Measurements from ENCODE around the gene NFIB. TPM values are rescaled to one million over a fixed set of nuclear protein-coding genes. Genes with fewer than 3 reads are reported as not detected.

Gene NFIB
- total and polyA plus RNA-seq, 2 of the 4 experiments (the other 2 are of a cell fraction): 1.4 to 2.0 TPM

DNA sequence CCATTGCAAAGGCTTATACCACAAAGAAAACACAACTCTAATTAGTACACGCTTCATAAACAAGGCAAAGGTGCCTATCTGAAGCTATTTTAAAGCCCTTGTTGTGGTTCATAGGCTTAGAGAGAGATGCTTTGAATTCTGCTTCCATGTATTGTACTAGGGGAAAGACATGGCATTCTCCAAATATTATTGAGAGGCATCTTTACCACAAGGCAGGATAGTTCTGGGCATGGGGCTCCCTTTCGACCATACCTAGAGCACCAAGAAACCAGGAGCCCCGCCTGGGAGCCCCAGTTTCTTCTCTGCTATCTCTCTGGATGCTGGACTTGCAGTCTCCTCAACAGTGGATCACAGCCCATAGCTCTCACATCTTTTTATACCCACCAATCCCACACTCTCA lies 93.7 kb downstream of the NFIB start:
- no peak overlapping the region for H3K14ac ChIP-seq (replicated peaks; ENCODE audit: low read depth, low read length)
- no peak overlapping the region for H3K4me2 ChIP-seq (ENCODE audit: low read depth, low read length)
- no peaks in the 10 kb centered on the region for H3K9me1 ChIP-seq (ENCODE audit: insufficient read depth, low read length)
- H2AK9ac ChIP-seq (replicated peaks; ENCODE audit: low read depth, low read length, poor library complexity): no peak overlapping the region
- H3K23ac ChIP-seq (ENCODE audit: low read depth, low read length): no peak overlapping the region
- no TSS peak for BruUV-seq (replicated peaks)
- intact Hi-C loops (cut with micrococcal nuclease) (no loop called here), dilution Hi-C loops (cut with HindIII; ENCODE audit: low sequenced_read_pairs, unreplicated experiment) (no loop called here), in situ Hi-C loops (cut with MboI; ENCODE audit: low sequenced_read_pairs) (no loop called here)
- no peak overlapping the region for H2AK5ac ChIP-seq (ENCODE audit: low read depth, low read length)
- H3K56ac ChIP-seq (ENCODE audit: extremely low read depth, insufficient read depth, low read length): no peak overlapping the region
- DNase-seq (no peak), ATAC-seq (ENCODE audit: low read depth) (no peak)
- no peaks in the 10 kb centered on the region for H4K20me1 ChIP-seq (ENCODE audit: insufficient read depth, low read length)
- no peak overlapping the region for H3K4me3 ChIP-seq (ENCODE audit: insufficient read depth, low read depth, low read length)
- H4K8ac ChIP-seq (ENCODE audit: low read depth in 2 of 2, low read length in 2 of 2): no peak overlapping the region
- no peaks in the 10 kb centered on the region for H3K79me1 ChIP-seq (ENCODE audit: low read depth in 1 of 2, low read length in 2 of 2)
- H3K9ac ChIP-seq (ENCODE audit: low read depth, low read length): no peak overlapping the region
- no peak overlapping the region for H2BK120ac ChIP-seq (ENCODE audit: low read depth, low read length)
- H4K5ac ChIP-seq (ENCODE audit: low read depth, low read length): no peak overlapping the region
- no peak overlapping the region for H2BK20ac ChIP-seq (ENCODE audit: low read depth, low read length)
- H3K27me3 ChIP-seq (ENCODE audit: control insufficient read depth, insufficient read depth, low read length): peaks cover 2% of the 10 kb centered on the region; the same call in 1 of the 2 replicates
- no peak overlapping the region for H2BK15ac ChIP-seq (ENCODE audit: low read depth, low read length)
- CTCF ChIA-PET: no interaction called here
- H3K27ac ChIP-seq (ENCODE audit: insufficient read depth, low read length): no peak overlapping the region
- no peak for TF ChIP-seq NFE2L2 (IDR thresholded peaks at IDR 0.05; ENCODE audit: low read depth, low read length)
- WGBS, 2 experiments (ENCODE audit: extremely low coverage in 2 of 2, insufficient read length in 1 of 2): 89% methylated on average over 2 of the region's 3 CpGs; no CpG with 5 or more reads in 1 of the 2 experiments
- H3K18ac ChIP-seq (ENCODE audit: low read depth, low read length): no peak overlapping the region
- no peak overlapping the region for H2AFZ ChIP-seq (replicated peaks; ENCODE audit: low read length, poor library complexity)
- H3K36me3 ChIP-seq (ENCODE audit: control insufficient read depth, insufficient read depth, low read length): no peaks in the 10 kb centered on the region
- H3K4ac ChIP-seq (ENCODE audit: low read depth, low read length): no peak overlapping the region
- H2BK5ac ChIP-seq (ENCODE audit: low read depth, low read length, poor library complexity, severe bottlenecking): no peak overlapping the region
- peaks cover 7% of the 10 kb centered on the region for H3K4me1 ChIP-seq (ENCODE audit: control insufficient read depth, insufficient read depth, low read length)
- POLR2A ChIA-PET (ENCODE audit: unreplicated experiment): no interaction called here
- no peak overlapping the region for H4K91ac ChIP-seq (ENCODE audit: insufficient read depth, low read depth, low read length)
- no peaks in the 10 kb centered on the region for H3K9me3 ChIP-seq (ENCODE audit: control insufficient read depth, insufficient read depth, low read length)
